OCI-LY1 (cell line): ENCODE data around the gene IVD.

ENCODE experiments used
- H2AFZ ChIP-seq: fragments of 200-600 bp; sonication (generic), shearing (Covaris generic); 2 replicates; pipeline ENCODE4 v1.6.0; 2014; ENCODE audit warnings: antibody characterized with exemption, mild to moderate bottlenecking, low read length
- H3F3A ChIP-seq: fragments of 200-600 bp; sonication (generic), shearing (Covaris generic); 2 replicates; pipeline ENCODE4 v1.6.0; 2014; ENCODE audit warnings: mild to moderate bottlenecking, antibody characterized with exemption, low read length, moderate library complexity; ENCODE audit not compliant: insufficient read depth
- H3K27ac ChIP-seq: fragments of 200-600 bp; sonication (generic); 2 replicates; pipeline ENCODE4 v1.5.1; 2014; ENCODE audit warnings: low read length, mixed run types, mild to moderate bottlenecking, low read depth; ENCODE audit not compliant: poor library complexity, severe bottlenecking
- H3K27me3 ChIP-seq: fragments of 200-600 bp; sonication (generic); 2 replicates; pipeline ENCODE4 v1.6.0; 2014; ENCODE audit warnings: antibody characterized with exemption, mild to moderate bottlenecking, low read length, moderate library complexity; ENCODE audit not compliant: insufficient read depth
- H3K36me3 ChIP-seq: fragments of 200-600 bp; sonication (generic); 2 replicates; pipeline ENCODE4 v1.6.1; 2014; ENCODE audit warnings: mild to moderate bottlenecking, antibody characterized with exemption, low read length, moderate library complexity, mixed read lengths; ENCODE audit not compliant: insufficient read depth
- H3K4me1 ChIP-seq: fragments of 200-600 bp; sonication (generic); 2 replicates; pipeline ENCODE4 v1.5.1; 2014; ENCODE audit warnings: mild to moderate bottlenecking, low read length, moderate library complexity; ENCODE audit not compliant: insufficient read depth, severe bottlenecking
- H3K4me2 ChIP-seq: fragments of 200-600 bp; sonication (generic), shearing (Covaris generic); 2 replicates; pipeline ENCODE4 v1.6.1; 2014; ENCODE audit warnings: low read length
- H3K4me3 ChIP-seq: fragments of 200-600 bp; sonication (generic); 2 replicates; pipeline ENCODE4 v1.5.1; 2014; ENCODE audit warnings: low read length, low read depth, mild to moderate bottlenecking, mixed read lengths; ENCODE audit not compliant: poor library complexity, severe bottlenecking
- H3K79me2 ChIP-seq: fragments of 200-600 bp; shearing (Covaris generic); 2 replicates; pipeline ENCODE4 v1.6.1; 2016; ENCODE audit warnings: mixed run types, low read length, mixed read lengths; ENCODE audit not compliant: insufficient read depth
- H3K9ac ChIP-seq: fragments of 200-600 bp; sonication (generic), shearing (Covaris generic); 2 replicates; pipeline ENCODE4 v1.6.1; 2014; ENCODE audit warnings: mild to moderate bottlenecking, low read length, mixed read lengths
- H3K9me2 ChIP-seq: fragments of 200-600 bp; sonication (generic), shearing (Covaris generic); 2 replicates; pipeline ENCODE4 v1.6.1; 2014; ENCODE audit warnings: low read depth, mild to moderate bottlenecking, low read length, mixed read lengths
- H3K9me3 ChIP-seq: fragments of 200-600 bp; shearing (Covaris generic); 2 replicates; pipeline ENCODE4 v1.6.1; 2014; ENCODE audit warnings: low read length, mixed read lengths
- H4K20me1 ChIP-seq: fragments of 200-600 bp; sonication (generic), shearing (Covaris generic); 2 replicates; pipeline ENCODE4 v1.6.0; 2016; ENCODE audit warnings: mild to moderate bottlenecking, low read length; ENCODE audit not compliant: insufficient read depth
- EZH2 ChIP-seq: fragments of 200-600 bp; sonication (generic), shearing (Covaris generic); IDR thresholded peaks from 2 replicates; pipeline ENCODE4 v1.8.0; 2017; ENCODE audit warnings: borderline replicate concordance, mixed run types, mild to moderate bottlenecking, antibody characterized with exemption, low read length, moderate library complexity, mixed read lengths
- TF ChIP-seq, protein P1 (sequence below): fragments of 200-600 bp; sonication (generic), shearing (Covaris generic); IDR thresholded peaks from 2 replicates; pipeline ENCODE4 v1.5.1; 2017; ENCODE audit warnings: mild to moderate bottlenecking, antibody characterized with exemption, low read length, moderate library complexity, mixed read lengths

Gene IVD

DNA sequence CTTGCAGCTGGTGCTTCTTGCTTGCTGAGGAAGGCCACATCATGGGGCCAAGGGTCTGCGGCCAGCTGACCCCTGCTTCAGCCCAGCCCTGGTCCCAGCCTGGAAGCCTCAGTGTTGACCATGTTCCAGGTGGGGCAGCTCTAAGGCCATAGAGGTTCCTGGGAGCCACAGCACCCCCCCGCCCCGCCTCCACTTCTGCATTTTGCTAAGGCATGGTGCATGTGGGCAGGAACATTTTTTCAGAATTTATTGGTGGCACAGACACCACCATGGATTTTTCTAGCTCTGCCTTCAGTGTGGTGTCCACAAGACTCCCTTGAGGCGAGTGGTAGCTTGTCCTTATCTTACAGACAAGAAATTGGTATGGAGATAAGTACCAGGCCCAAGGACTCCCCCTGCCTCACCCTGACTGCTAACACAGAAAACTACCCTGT, 63.3 kb downstream of the IVD start:
- no peaks in the 10 kb centered on the region for H3K79me2 ChIP-seq
- H4K20me1 ChIP-seq = no peaks in the 10 kb centered on the region
- H3K9ac ChIP-seq = no peak overlapping the region
- H3F3A ChIP-seq = peaks cover 8% of the 10 kb centered on the region; the same call in 1 of the 2 replicates
- no peak overlapping the region for H3K27ac ChIP-seq
- H3K4me1 ChIP-seq = peaks cover 18% of the 10 kb centered on the region
- H3K4me3 ChIP-seq = no peak overlapping the region
- no peaks in the 10 kb centered on the region for H3K9me3 ChIP-seq
- no peak overlapping the region for H3K4me2 ChIP-seq
- no peak for TF ChIP-seq EZH2
- TF ChIP-seq, protein P1, sequence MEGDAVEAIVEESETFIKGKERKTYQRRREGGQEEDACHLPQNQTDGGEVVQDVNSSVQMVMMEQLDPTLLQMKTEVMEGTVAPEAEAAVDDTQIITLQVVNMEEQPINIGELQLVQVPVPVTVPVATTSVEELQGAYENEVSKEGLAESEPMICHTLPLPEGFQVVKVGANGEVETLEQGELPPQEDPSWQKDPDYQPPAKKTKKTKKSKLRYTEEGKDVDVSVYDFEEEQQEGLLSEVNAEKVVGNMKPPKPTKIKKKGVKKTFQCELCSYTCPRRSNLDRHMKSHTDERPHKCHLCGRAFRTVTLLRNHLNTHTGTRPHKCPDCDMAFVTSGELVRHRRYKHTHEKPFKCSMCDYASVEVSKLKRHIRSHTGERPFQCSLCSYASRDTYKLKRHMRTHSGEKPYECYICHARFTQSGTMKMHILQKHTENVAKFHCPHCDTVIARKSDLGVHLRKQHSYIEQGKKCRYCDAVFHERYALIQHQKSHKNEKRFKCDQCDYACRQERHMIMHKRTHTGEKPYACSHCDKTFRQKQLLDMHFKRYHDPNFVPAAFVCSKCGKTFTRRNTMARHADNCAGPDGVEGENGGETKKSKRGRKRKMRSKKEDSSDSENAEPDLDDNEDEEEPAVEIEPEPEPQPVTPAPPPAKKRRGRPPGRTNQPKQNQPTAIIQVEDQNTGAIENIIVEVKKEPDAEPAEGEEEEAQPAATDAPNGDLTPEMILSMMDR = no peak
- H3K36me3 ChIP-seq = peaks cover 23% of the 10 kb centered on the region; the same call in 1 of the 2 replicates
- no peaks in the 10 kb centered on the region for H3K27me3 ChIP-seq
- H2AFZ ChIP-seq = no peak overlapping the region
- no peaks in the 10 kb centered on the region for H3K9me2 ChIP-seq

GRCh38 chr15:40469776-40470390, 64.3 kb downstream of the IVD start:
- Histone ChIP-seq H3K9me2 (no peaks in the 10 kb centered on the region), H3K27me3 (no peaks in the 10 kb centered on the region), H3K4me3 (peak overlapping the region; percentile 55), H3K4me1 (peaks cover 18% of the 10 kb centered on the region), H3K36me3 (peaks cover 20% of the 10 kb centered on the region; the same call in 1 of the 2 replicates), H3K79me2 (no peaks in the 10 kb centered on the region), H3K27ac (peak overlapping the region; percentile 48), H3K9me3 (no peaks in the 10 kb centered on the region), H3K9ac (peak overlapping the region; percentile 70; the same call in 1 of the 2 replicates), H3K4me2 (peak overlapping the region; percentile 72), H4K20me1 (no peaks in the 10 kb centered on the region), H2AFZ (no peak overlapping the region), H3F3A (peaks cover 8% of the 10 kb centered on the region; the same call in 1 of the 2 replicates)
- TF ChIP-seq EZH2 = no peak
- TF ChIP-seq, protein P1 = no peak

- H3K9ac ChIP-seq = peak within 1 kb of the TSS; percentile 77
- H4K20me1 ChIP-seq = no peaks in the 10 kb centered on the region
- no peaks in the 10 kb centered on the region for H3K9me2 ChIP-seq
- no peaks in the 10 kb centered on the region for H3K79me2 ChIP-seq
- no peak within 1 kb of the TSS for H2AFZ ChIP-seq
- peaks cover 18% of the 10 kb centered on the region for H3K4me1 ChIP-seq
- H3K36me3 ChIP-seq = peaks cover 14% of the 10 kb centered on the region; the same call in 1 of the 2 replicates
- TF ChIP-seq EZH2 = no peak
- TF ChIP-seq, protein P1 = no peak
- peak within 1 kb of the TSS; percentile 100 for H3K4me2 ChIP-seq
- H3K27ac ChIP-seq = peak within 1 kb of the TSS; percentile 48
- no peaks in the 10 kb centered on the region for H3K9me3 ChIP-seq
- H3K27me3 ChIP-seq = no peaks in the 10 kb centered on the region
- H3F3A ChIP-seq = peaks cover 8% of the 10 kb centered on the region; the same call in 1 of the 2 replicates
- peak within 1 kb of the TSS; percentile 82 for H3K4me3 ChIP-seq
Measured at GRCh38 chr15:40470423-40471104, 65.0 kb downstream of the IVD start, which contains the start of gene CHST14. CHST14 (plus strand) TSS chr15:40470984; CDS start chr15:40471214, 230 bp downstream.
